ENCODE results near the gene DAZL.

The DAZL gene

GRCh38 chr3:16543242-16543864, 61.9 kb downstream of the DAZL start:
- no peak for DNase-seq (ENCODE audit: low spot score)

GRCh38 chr3:16538507-16538906, 66.7 kb downstream of the DAZL start:
- no peak for DNase-seq (ENCODE audit: low spot score)

- no peak for DNase-seq (ENCODE audit: low spot score)
Observed at GRCh38 chr3:16536996-16537395, 68.2 kb downstream of the DAZL start.

Measured in CD4-positive, alpha-beta T cell treated with Interleukin-15 for 4 hours (primary cell).